GM19438 (cell line): ENCODE measurements around the gene RFXANK.
"Not testable (repeated sequence)": the region's sequence is repeated elsewhere in the genome, so short reads cannot be mapped to it uniquely, and the experiment has no call there.

ENCODE experiments used
- ATAC-seq: cut with Tn5 transposase; IDR thresholded peaks from one replicate; pipeline ENCODE4 v1.9.1; 2021; ENCODE audit warnings: low read depth; ENCODE audit not compliant: unreplicated experiment

The RFXANK gene

GRCh38 chr19:19204181-19204580 lies 12.1 kb downstream of the RFXANK start:
- no peak for ATAC-seq

DNA sequence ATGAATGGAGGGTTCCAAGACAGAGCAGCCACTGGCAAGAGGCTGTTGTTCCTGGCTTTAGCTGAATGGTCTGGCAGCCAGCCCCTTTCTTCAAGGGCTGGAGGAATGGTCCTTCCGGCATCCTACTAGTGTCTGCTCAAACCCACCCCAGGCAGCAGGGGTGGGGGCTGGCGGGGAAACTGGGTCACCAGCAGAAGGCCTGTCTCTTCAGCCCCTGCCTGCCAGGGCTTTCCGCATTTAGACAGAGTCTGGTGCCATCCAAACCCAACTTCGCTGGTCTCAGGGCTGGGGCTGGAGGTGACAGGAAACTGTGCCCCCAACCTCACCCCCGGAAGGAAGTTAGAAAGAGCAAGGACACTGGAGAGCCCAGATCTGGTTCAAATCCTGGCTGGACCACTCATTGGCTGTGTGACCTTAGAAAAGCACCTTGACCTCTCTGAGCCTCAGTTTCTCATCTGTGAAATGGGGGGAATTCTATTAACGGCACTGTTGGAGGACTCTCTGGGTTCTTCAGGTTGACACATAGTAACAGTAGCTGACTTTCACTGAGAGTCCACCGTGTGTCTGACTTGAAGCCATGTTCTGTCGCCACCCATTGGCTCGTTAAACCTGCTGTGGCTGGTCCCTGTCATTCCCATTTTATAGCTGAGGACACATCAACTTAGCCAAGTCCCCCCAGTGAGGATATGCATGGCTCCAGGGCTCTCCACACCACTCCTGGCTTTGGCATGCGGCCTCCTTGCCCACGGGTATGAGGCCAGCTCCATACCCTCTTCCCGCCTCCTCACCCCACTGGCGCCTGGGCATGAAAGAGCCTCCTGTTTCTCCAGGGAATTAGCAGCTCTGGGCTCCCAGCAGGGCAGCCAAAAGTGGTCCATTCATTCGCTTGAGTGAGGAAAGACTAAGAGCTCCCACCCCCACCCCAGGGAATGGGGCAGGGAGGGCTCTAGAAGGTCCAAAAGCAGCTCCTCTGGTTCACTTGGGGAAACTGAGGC lies 13.7 kb downstream of the RFXANK start:
- no peak for ATAC-seq

DNA sequence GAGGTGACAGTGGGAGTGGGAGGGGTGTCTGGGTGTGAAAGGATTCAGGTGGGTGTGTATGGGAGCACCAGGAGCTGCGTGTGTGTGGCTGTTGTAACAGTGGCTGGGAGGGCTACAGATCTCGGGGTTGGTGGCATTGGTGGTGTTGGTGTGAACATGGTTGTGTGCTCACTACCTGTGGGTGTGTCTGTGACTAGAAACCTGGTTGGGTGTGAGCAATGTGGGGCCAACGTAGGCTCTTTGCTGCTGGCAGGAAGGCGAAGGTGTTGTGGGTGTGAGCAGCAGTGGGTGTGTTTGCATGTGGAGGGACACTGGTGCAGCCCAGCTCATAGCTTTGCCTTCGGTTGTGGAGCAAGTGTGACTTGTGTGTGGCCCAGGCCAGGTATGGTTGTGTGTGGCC lies 14.9 kb downstream of the RFXANK start:
- no peak for ATAC-seq

DNA sequence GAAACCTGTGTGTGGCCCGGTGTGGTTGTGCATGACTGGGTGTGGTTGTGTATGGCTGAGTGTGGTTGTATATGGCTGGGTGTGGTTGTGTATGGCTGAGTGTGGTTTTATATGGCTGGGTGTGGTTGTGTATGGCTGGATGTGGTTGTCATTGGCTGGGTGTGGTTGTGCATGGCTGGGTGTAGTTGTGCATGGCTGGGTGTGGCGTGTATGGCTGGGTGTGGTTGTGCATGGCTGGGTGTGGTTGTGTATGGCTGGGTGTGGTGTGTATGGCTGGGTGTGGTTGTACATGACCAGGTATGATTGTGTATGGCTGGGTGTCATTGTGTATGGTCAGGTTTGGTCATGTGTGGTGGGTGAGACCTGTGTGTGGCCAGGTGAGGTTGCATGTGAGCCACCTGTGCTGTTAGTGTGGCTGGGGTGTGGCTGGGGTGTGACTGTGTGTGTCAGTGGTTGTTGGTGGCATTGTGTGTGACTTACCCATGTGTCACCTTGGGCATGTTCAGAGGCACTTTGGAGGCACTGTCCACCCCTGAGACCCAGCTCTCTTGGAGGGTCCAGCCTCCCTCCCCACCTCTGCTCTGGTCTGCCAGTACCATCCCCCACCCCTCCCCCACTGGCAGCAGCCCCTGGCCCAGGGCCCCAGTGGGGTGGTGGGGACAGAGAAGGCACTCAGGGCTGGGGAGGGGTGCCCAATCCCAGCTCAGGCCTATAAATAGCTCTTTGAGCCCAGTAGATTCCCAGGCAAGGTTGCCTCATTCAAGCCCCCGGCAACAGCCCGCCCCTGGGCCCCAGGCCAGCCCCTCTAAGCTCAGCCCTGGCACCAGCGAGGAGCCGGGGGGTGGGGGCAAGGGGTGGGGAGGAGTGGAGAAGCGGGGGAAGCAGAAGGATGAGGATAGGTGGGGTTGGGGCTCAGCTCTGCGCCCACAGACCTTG lies 15.8 kb downstream of the RFXANK start:
- no peak for ATAC-seq

DNA sequence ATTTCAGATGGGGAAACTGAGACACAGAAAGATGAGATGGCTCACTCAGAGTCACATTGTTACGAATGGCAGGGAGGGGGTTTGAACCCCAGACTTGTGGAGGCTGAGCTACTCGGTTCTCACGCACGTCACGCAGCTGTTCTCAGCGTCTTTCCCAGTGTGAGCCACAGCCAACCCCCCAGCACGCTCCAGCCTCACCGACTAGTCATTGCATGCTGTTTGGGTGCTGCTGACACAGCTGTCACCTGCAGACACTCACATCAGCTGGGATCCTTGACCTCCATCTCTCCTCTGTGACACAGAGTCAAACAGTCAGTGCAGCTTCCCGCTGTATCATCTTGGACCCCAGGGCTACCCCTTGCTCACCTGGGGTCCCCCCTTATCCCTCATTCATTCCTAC lies 17.3 kb downstream of the RFXANK start:
- ATAC-seq, result no peak

DNA sequence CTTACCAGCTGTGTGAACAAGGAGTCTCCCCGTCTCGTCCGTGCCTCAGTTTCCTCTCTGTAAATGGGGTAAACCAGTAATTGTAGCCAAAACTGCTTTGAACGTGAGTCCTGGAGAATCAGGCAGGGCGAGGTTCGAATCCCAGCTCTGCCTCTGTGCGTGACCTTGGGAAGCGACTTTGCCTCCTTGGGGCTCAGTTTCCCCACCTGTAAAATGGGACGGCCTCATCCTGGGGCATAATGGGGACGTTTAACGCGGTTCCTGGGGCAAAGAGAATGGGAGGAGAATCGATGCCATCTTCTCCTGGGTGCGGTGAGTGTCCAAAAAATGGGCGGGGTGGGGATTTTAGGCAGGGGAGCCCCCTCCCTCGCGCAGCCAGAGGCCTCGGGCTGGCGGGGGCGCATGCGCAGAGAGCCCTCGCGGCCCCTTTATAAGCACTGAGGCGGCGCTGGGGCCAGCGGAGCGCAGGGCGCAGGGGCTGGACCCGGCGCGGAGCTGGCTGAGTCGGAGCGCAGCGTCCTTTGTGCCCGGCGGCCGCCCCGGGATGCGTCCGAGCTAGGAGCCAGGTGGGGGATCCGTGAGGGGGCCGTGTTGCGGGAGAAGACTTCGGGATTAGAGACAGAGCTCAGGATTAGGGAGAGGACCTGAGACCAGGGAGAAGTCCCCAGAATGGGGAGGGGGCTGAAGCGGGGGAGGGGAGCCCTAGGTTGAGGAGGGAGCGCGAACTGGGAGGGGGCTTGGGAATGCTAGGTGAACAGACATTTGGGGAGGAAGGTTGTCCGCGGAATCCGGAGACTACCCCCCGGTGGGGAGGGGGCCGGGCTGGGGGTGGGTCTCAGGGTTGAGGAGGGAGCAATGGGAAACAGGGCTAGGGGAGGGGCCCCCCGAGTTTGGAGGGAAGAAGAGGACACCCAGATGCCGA lies 19.7 kb downstream of the RFXANK start, which contains the start of gene NCAN:
TSS of gene NCAN (plus strand) at position 460 of the 922 bp plus-strand sequence. CDS start 4,996 bp downstream, outside the sequence.
- no peak for ATAC-seq

- ATAC-seq, result no peak
Measured at GRCh38 chr19:19212916-19213315, 20.9 kb downstream of the RFXANK start.

DNA sequence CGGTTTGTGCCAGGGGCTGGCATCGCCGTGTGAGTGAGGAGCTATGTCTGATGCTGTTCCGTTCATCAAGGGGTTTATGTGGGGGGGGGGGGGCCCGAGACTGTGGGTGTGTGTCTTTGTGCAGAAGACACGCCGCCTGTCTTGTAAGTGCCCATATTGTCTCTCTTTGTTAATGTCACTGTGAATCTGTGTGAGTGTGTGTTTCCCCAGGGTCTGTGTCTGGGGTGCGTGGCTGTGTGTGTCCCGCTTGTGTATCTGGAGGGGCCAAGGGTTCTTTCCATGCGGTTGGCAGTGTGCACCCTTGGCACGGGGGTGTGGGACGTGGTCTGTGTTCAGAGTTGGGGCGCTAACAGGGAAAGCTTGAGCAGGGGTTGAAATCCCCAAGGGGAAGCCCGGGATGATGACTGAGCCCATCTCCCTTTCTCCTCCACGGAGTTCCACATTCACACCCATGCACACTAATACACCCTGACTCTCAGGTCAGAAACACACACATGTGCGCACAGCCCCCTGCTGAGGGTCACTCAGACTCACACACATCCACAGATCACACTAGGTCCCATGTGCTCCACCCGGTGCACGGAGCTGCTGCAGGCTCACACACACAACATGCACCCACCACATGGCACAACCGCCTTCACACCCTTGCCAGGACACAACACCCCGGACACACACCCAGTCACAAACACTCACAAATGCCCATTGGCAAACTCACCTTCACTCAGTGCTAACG lies 21.5 kb downstream of the RFXANK start:
- ATAC-seq, result no peak

DNA sequence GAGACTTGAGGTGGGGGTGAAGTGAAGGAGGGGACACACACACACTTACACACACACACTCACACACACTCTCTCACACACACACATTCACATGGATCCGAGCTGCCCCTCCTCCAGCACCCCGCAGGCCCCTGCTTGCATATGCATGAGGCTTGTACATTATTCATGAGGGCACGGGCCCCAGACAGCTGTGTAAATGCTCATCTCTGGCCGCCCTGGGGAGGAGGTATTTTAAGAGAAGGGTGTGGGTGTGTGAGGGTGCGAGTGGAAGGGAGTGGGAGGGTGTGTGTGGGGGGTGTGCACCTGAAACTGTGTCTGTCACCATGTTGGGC lies 22.1 kb downstream of the RFXANK start:
- ATAC-seq, result no peak

DNA sequence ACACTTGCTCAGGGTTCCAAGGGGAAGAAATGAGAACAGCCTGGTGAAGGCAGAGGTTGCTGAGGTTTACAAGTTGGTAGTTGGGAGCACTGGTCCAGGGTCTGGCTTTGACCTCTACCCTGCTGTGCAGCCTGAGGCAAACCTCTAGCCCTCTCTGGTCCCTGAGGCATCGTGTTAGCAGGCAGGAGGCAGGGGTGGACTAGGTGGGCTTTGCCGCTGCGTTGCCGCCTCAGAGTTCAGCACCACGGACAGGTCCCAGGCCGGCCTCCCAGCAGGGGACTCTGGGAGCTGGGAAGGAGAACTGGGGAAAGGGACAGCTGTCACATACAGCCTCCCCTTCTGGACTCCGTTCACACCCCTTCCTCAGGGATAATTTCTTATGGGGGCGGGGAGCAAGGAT lies 22.8 kb downstream of the RFXANK start:
- no peak for ATAC-seq

DNA sequence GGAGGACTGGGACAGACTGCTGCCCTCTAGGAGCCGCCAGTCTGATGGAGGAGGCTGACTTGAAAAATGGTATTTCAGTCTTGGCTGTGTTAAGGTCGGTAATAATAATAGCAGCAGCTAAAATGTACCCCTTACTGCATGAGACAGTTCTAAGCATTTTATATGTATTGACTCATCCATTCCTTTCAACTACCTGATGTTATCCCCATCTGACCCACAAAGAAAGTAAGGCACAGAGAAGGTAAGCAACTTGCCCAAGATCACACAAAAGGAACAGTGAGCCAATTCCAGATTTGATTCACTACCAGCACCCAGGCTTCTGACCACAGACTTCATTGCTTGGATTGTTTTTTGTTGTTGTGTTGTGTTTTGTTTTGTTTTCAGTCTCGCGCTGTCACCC lies 23.7 kb downstream of the RFXANK start:
- ATAC-seq, result no peak

DNA sequence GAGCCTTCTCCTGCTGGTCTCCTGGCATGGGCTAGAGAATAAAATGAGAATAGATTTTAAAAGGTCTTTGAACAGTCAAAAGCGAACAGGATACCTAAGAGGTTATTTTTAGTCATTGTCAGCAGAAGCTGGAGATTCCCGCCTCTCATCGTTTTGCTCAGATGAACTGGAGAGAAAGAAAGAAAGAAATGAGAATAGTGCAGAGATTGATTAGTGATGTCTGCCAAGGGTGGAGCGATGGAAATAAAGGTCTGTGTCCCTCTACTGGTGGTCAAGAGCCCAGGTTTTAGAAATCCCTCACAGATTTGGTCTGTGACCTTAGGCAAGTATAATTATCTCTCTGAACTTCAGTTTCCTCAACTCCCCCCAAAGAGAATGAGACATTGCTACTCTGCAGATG lies 25.0 kb downstream of the RFXANK start:
- ATAC-seq, result no peak

- ATAC-seq, result no peak
Measured at GRCh38 chr19:19218911-19219310, 26.9 kb downstream of the RFXANK start.

GRCh38 chr19:19221000-19221399 lies 28.9 kb downstream of the RFXANK start:
- ATAC-seq, result not testable (repeated sequence)

DNA sequence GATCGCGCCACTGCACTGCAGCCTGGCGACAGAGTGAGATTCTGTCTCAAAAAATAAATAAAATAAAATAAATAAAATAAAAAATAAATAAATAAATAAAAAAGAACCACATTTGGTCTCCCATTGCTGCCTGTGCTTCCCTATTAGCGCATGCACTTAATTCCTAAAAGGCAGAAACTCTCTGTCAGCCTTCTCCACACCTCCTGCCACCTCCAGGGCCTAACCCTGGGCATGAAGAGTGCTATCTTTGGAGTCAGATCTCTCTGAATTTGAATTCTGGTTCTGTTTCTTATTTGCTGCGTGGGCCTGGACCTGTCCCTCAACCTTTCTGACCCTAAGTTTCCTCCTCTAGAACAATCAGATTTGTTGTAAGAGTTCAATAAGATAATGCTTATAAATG lies 31.0 kb downstream of the RFXANK start:
- no peak for ATAC-seq

- no peak for ATAC-seq
Measured at GRCh38 chr19:19223636-19224035, 31.6 kb downstream of the RFXANK start.

GRCh38 chr19:19224150-19224851 lies 32.2 kb downstream of the RFXANK start:
- no peak for ATAC-seq

DNA sequence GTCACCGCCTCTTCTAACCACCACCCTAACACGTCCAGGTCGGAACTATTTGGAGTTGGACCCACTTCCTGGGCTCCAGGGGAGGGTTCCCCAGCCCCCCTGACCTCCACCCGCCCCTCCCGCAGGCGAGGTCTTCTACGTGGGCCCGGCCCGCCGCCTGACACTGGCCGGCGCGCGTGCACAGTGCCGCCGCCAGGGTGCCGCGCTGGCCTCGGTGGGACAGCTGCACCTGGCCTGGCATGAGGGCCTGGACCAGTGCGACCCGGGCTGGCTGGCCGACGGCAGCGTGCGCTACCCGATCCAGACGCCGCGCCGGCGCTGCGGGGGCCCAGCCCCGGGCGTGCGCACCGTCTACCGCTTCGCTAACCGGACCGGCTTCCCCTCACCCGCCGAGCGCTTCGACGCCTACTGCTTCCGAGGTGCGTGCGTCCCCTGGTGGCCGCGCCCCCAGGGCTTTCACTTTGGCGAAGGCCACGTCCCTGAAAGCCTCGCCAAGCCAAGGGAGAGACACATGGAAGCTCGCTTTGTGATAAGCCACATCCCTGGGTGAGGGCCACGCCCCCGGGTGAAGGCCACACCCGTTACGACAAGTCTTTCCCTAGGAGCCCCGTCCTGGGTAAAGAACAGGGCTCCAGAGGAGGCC lies 32.9 kb downstream of the RFXANK start:
- ATAC-seq, result no peak
